Neural cell (in vitro differentiated cells): ENCODE measurements around the gene CCDC80. TPM values are rescaled to one million over a fixed set of nuclear protein-coding genes. Genes with fewer than 3 reads are reported as not detected.

ENCODE experiments used
- H2AFZ ChIP-seq: fragments of 200-600, 300-800 bp; sonication (generic), shearing (Covaris generic); 2 replicates; pipeline ENCODE4 v1.6.0; 2014; ENCODE audit warnings: low read depth, mild to moderate bottlenecking, antibody characterized with exemption, low read length, moderate library complexity
- H3F3A ChIP-seq: fragments of 200-600 bp; shearing (Covaris generic); 2 replicates; pipeline ENCODE4 v1.6.1; 2016; ENCODE audit warnings: mild to moderate bottlenecking, moderate library complexity, mixed read lengths, antibody characterized with exemption, low read length; ENCODE audit not compliant: insufficient read depth, poor library complexity, severe bottlenecking
- H3K27ac ChIP-seq: fragments of 200-600, 300-800 bp; sonication (generic), shearing (Covaris generic); 2 replicates; pipeline ENCODE4 v1.5.1; 2014; ENCODE audit warnings: mild to moderate bottlenecking, low read length, moderate library complexity
- H3K27me3 ChIP-seq: fragments of 300-800, 200-600 bp; sonication (generic), shearing (Covaris generic); 2 replicates; pipeline ENCODE4 v1.6.0; 2014; ENCODE audit warnings: mild to moderate bottlenecking, low read depth, low read length, moderate library complexity; ENCODE audit not compliant: insufficient read depth
- H3K36me3 ChIP-seq: fragments of 300-800, 200-600 bp; sonication (generic), shearing (Covaris generic); 2 replicates; pipeline ENCODE4 v1.5.1; 2014; ENCODE audit warnings: mild to moderate bottlenecking, antibody characterized with exemption, low read length, moderate library complexity; ENCODE audit not compliant: insufficient read depth
- H3K4me2 ChIP-seq: fragments of 300-800, 200-600 bp; sonication (generic), shearing (Covaris generic); 2 replicates; pipeline ENCODE4 v1.6.0; 2014; ENCODE audit warnings: mild to moderate bottlenecking, low read length
- H3K4me3 ChIP-seq: fragments of 300-800, 200-600 bp; sonication (generic), shearing (Covaris generic); 2 replicates; pipeline ENCODE4 v1.5.1; 2014; ENCODE audit warnings: mild to moderate bottlenecking, low read length, moderate library complexity
- H3K79me2 ChIP-seq: fragments of 200-600 bp; shearing (Covaris generic); replicated peaks from 2 replicates; pipeline ENCODE4 v1.6.0; 2014; ENCODE audit warnings: mild to moderate bottlenecking, low read length, moderate library complexity; ENCODE audit not compliant: insufficient read depth
- H3K9ac ChIP-seq: fragments of 300-800, 200-600 bp; sonication (generic), shearing (Covaris generic); 2 replicates; pipeline ENCODE4 v1.6.1; 2016; ENCODE audit warnings: mild to moderate bottlenecking, low read length, mixed read lengths
- H3K9me2 ChIP-seq: fragments of 200-600 bp; shearing (Covaris generic); 2 replicates; pipeline ENCODE4 v1.6.1; 2016; ENCODE audit warnings: mild to moderate bottlenecking, low read length, mixed read lengths; ENCODE audit not compliant: insufficient read depth
- H3K9me3 ChIP-seq: fragments of 200-600, 300-800 bp; sonication (generic), shearing (Covaris generic); 2 replicates; pipeline ENCODE4 v1.6.1; 2016; ENCODE audit warnings: mild to moderate bottlenecking, mixed run types, low read length, moderate library complexity, mixed read lengths
- H4K20me1 ChIP-seq: fragments of 200-600 bp; shearing (Covaris generic); 2 replicates; pipeline ENCODE4 v1.6.1; 2016; ENCODE audit warnings: mild to moderate bottlenecking, mixed run types; ENCODE audit not compliant: insufficient read depth
- CTCF ChIP-seq: fragments of 450-650 bp; IDR thresholded peaks from 2 replicates; pipeline ENCODE4 v1.5.1; 2014; ENCODE audit warnings: antibody characterized with exemption, mild to moderate bottlenecking, moderate library complexity; ENCODE audit not compliant: poor library complexity, severe bottlenecking
- EP300 ChIP-seq: fragments of 450-650 bp; conservative IDR thresholded peaks from 2 replicates; pipeline ENCODE4 v1.6.1; 2014; ENCODE audit warnings: antibody characterized with exemption, mild to moderate bottlenecking, moderate library complexity; ENCODE audit not compliant: poor library complexity, severe bottlenecking
- EZH2 ChIP-seq: fragments of 200-600, 300-800 bp; shearing (Covaris generic), sonication (generic); IDR thresholded peaks from 2 replicates; pipeline ENCODE4 v1.6.1; 2014; ENCODE audit warnings: antibody characterized with exemption, low read length, borderline replicate concordance, mild to moderate bottlenecking; ENCODE audit not compliant: insufficient read depth, poor library complexity, severe bottlenecking
- MXI1 ChIP-seq: fragments of 450-650 bp; conservative IDR thresholded peaks from 2 replicates; pipeline ENCODE4 v1.6.1; 2014; ENCODE audit warnings: antibody characterized with exemption, mild to moderate bottlenecking; ENCODE audit not compliant: poor library complexity, severe bottlenecking
- POLR2AphosphoS5 ChIP-seq: IDR thresholded peaks from 2 replicates; pipeline ENCODE4 v1.6.1; 2012
- RAD21 ChIP-seq: fragments of 450-650 bp; conservative IDR thresholded peaks from 2 replicates; pipeline ENCODE4 v1.6.1; 2014; ENCODE audit warnings: antibody characterized with exemption, mild to moderate bottlenecking, moderate library complexity
- REST ChIP-seq: IDR thresholded peaks from 2 replicates; pipeline ENCODE4 v1.6.1; 2012; ENCODE audit warnings: borderline replicate concordance
- SMC3 ChIP-seq: fragments of 450-650 bp; conservative IDR thresholded peaks from 2 replicates; pipeline ENCODE4 v1.6.1; 2014; ENCODE audit warnings: antibody characterized with exemption, mild to moderate bottlenecking, moderate library complexity; ENCODE audit not compliant: poor library complexity
- TAF1 ChIP-seq: IDR thresholded peaks from 2 replicates; pipeline ENCODE4 v1.6.1; 2012; ENCODE audit warnings: low read depth
- polyA plus RNA-seq: library from polyadenylated mRNA; depleted of rRNA; stranded (reverse); fragments of >200 nt; gene quantifications from 2 replicates; pipeline ENCODE4 v1.2.3, GENCODE V29; 2014

CCDC80 gene
- polyA plus RNA-seq, 1 donor from 2014 or later = 0.14 TPM

GRCh38 chr3:112631257-112631656, 9.7 kb downstream of the CCDC80 start:
- H3K9me3 ChIP-seq = no peaks in the 10 kb centered on the region
- H3K27me3 ChIP-seq = no peaks in the 10 kb centered on the region
- no peaks in the 10 kb centered on the region for H4K20me1 ChIP-seq
- H2AFZ ChIP-seq = no peak overlapping the region
- TF ChIP-seq TAF1 = no peak
- TF ChIP-seq EP300 = no peak
- no peak for TF ChIP-seq RAD21
- no peak for TF ChIP-seq POLR2AphosphoS5
- TF ChIP-seq EZH2 = no peak
- no peak for TF ChIP-seq REST
- no peak for TF ChIP-seq MXI1
- no peaks in the 10 kb centered on the region for H3K9me2 ChIP-seq
- no peak overlapping the region for H3K9ac ChIP-seq
- H3K4me2 ChIP-seq = no peak overlapping the region
- H3K79me2 ChIP-seq = no peaks in the 10 kb centered on the region
- H3K27ac ChIP-seq = no peak overlapping the region
- H3F3A ChIP-seq = no peaks in the 10 kb centered on the region
- no peak overlapping the region for H3K4me3 ChIP-seq
- H3K36me3 ChIP-seq = no peaks in the 10 kb centered on the region

GRCh38 chr3:112629425-112629824, 11.5 kb downstream of the CCDC80 start:
- H3K4me2 ChIP-seq = no peak overlapping the region
- no peak overlapping the region for H3K27ac ChIP-seq
- no peaks in the 10 kb centered on the region for H3K79me2 ChIP-seq
- H2AFZ ChIP-seq = no peak overlapping the region
- TF ChIP-seq CTCF (no peak), POLR2AphosphoS5 (no peak), RAD21 (no peak), EP300 (no peak), REST (no peak), SMC3 (no peak), MXI1 (no peak), TAF1 (no peak), EZH2 (no peak)
- no peaks in the 10 kb centered on the region for H3F3A ChIP-seq
- H4K20me1 ChIP-seq = no peaks in the 10 kb centered on the region
- no peaks in the 10 kb centered on the region for H3K36me3 ChIP-seq
- no peaks in the 10 kb centered on the region for H3K9me3 ChIP-seq
- H3K9ac ChIP-seq = no peak overlapping the region
- H3K27me3 ChIP-seq = no peaks in the 10 kb centered on the region
- no peaks in the 10 kb centered on the region for H3K9me2 ChIP-seq
- no peak overlapping the region for H3K4me3 ChIP-seq
